ENCODE data around the gene ENG. TPM values are rescaled to one million over a fixed set of nuclear protein-coding genes. Genes with fewer than 3 reads are reported as not detected.
A peak's percentile ranks its signal among the peaks of the same experiment; 100 is the strongest.

The ENG gene
- total and polyA plus RNA-seq, 2 of the 4 experiments (the other 2 are of a cell fraction) = 3.6 to 83.3 TPM

DNA sequence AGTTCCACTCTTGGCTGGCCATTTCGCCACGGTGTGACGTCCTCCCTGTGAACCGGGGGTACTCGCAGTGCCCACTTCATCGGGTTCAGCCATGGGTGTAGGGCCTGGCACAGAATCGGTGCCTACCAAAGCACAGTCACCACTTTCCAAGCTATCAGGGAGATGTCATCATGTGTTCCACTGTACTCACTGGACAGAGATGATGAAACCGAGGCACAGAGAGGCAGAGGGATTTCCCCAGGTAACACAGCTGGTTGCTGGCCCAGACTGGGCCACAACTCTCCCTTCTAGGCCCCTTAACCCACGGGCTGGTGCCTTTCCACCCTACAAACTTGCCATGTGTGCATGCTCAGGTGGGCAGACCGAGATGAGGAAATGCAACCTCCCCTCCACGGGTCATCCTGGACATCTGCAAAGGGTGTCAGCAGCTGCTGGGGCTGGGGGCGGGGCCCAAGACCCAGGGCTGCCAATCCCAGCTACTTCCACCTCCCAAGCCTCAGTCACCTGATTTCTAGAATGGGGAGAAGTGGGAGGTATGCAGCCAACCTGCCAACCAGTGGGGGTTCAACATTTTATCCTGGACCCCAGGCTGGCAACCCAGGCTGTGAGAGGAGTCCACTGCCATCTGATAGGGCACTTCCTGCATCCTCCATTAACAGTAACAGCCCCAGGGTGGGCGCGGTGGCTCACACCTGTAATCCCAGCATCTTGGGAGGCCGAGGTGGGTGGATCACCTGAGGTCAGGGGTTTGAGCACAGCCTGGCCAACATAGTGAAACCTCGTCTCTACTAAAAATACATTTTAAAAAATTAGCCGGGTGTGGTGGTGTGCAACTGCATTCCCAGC is 75.1 kb downstream of the ENG start:
- no TSS peak for BruUV-seq (replicated peaks)
- Histone ChIP-seq H3K14ac (replicated peaks; ENCODE audit: low read depth, low read length) (no peak overlapping the region), H3K56ac (ENCODE audit: extremely low read depth, insufficient read depth, low read length) (no peak overlapping the region), H3K36me3 (ENCODE audit: control insufficient read depth, insufficient read depth, low read length) (no peaks in the 10 kb centered on the region), H3K4me1 (ENCODE audit: control insufficient read depth, insufficient read depth, low read length) (no peaks in the 10 kb centered on the region), H4K8ac (ENCODE audit: low read depth in 2 of 2, low read length in 2 of 2) (no peak overlapping the region), H2BK15ac (ENCODE audit: low read depth, low read length) (no peak overlapping the region), H4K91ac (ENCODE audit: insufficient read depth, low read depth, low read length) (no peak overlapping the region), H3K4me3 (ENCODE audit: insufficient read depth, low read depth, low read length) (no peak overlapping the region), H2BK5ac (ENCODE audit: low read depth, low read length, poor library complexity, severe bottlenecking) (no peak overlapping the region), H2BK20ac (ENCODE audit: low read depth, low read length) (no peak overlapping the region), H3K27ac (ENCODE audit: insufficient read depth, low read length) (no peak overlapping the region), H2AK9ac (replicated peaks; ENCODE audit: low read depth, low read length, poor library complexity) (no peak overlapping the region), H2BK120ac (ENCODE audit: low read depth, low read length) (no peak overlapping the region), H4K5ac (ENCODE audit: low read depth, low read length) (no peak overlapping the region), H3K27me3 (ENCODE audit: control insufficient read depth, insufficient read depth, low read length) (peaks cover 11% of the 10 kb centered on the region), H3K9me1 (ENCODE audit: insufficient read depth, low read length) (no peaks in the 10 kb centered on the region), H3K79me1 (ENCODE audit: low read depth in 1 of 2, low read length in 2 of 2) (no peaks in the 10 kb centered on the region), H3K9ac (ENCODE audit: low read depth, low read length) (no peak overlapping the region), H2AFZ (replicated peaks; ENCODE audit: low read length, poor library complexity) (no peak overlapping the region), H2AK5ac (ENCODE audit: low read depth, low read length) (no peak overlapping the region), H4K20me1 (ENCODE audit: insufficient read depth, low read length) (no peaks in the 10 kb centered on the region), H3K23ac (ENCODE audit: low read depth, low read length) (no peak overlapping the region), H3K9me3 (ENCODE audit: control insufficient read depth, insufficient read depth, low read length) (no peaks in the 10 kb centered on the region), H3K18ac (ENCODE audit: low read depth, low read length) (no peak overlapping the region), H3K4me2 (ENCODE audit: low read depth, low read length) (no peak overlapping the region), H3K4ac (ENCODE audit: low read depth, low read length) (no peak overlapping the region)
- WGBS, 2 experiments (ENCODE audit: extremely low coverage in 2 of 2, insufficient read length in 1 of 2) = 69% methylated on average over 7 of the region's 17 CpGs; no CpG with 5 or more reads in 1 of the 2 experiments
- no peak for DNase-seq
- intact Hi-C loops (cut with micrococcal nuclease) (no loop called here), in situ Hi-C loops (cut with MboI; ENCODE audit: low sequenced_read_pairs) (no loop called here), dilution Hi-C loops (cut with HindIII; ENCODE audit: low sequenced_read_pairs, unreplicated experiment) (no loop called here)
- POLR2A ChIA-PET (ENCODE audit: unreplicated experiment) = no interaction called here
- CTCF ChIA-PET = no interaction called here
- ATAC-seq (ENCODE audit: low read depth) = no peak
- TF ChIP-seq CEBPB (IDR thresholded peaks at IDR 0.05; ENCODE audit: low read depth, low read length) (peak; percentile 23; the same call in 1 of the 2 replicates), USF2 (IDR thresholded peaks at IDR 0.05; ENCODE audit: low read depth, low read length) (no peak)
